ENCODE data around the gene NUDT22.

Gene NUDT22

GRCh38 chr11:64269540-64270220 lies 43.6 kb downstream of the NUDT22 start:
- DNase-seq (ENCODE audit: low spot score), result peak; percentile 79

GRCh38 chr11:64275031-64275800 lies 49.1 kb downstream of the NUDT22 start:
- DNase-seq (ENCODE audit: low spot score), result no peak

- DNase-seq (ENCODE audit: low spot score), result no peak
Observed at GRCh38 chr11:64275841-64276240, 49.8 kb downstream of the NUDT22 start.

GRCh38 chr11:64276653-64277431 lies 50.8 kb downstream of the NUDT22 start:
- DNase-seq (ENCODE audit: low spot score), result no peak

- no peak for DNase-seq (ENCODE audit: low spot score)
Observed at GRCh38 chr11:64278576-64279190, 52.6 kb downstream of the NUDT22 start.

Measured in HuH-7 (cell line).